HG03521 (cell line): Measurements from ENCODE around the gene MRPL39.
A peak's percentile ranks its signal among the peaks of the same experiment; 100 is the strongest.

ENCODE experiments used
- ATAC-seq: cut with Tn5 transposase; IDR thresholded peaks from one replicate; pipeline ENCODE4 v1.9.1; 2021; ENCODE audit warnings: mild to moderate bottlenecking, moderate library complexity; ENCODE audit not compliant: unreplicated experiment

The MRPL39 gene

DNA sequence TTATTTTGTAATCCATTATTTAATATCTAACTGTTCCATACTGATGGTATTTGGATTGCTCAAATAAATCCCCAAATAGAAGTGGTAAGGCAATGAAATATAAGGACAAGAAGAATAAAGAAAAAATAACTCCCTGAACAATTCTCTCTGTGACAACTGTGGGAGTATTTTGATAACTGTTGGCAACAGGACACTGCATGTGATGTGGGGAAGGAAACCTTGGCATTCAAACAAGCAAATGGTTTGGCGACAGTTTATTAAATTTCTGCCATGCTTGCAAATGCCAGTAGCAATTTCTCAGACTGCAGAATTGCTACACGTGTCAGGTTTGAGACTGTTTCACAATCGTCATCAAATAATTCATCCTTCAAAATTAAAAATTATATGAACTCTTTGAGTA lies 8.6 kb upstream of the MRPL39 start:
- ATAC-seq, result no peak

DNA sequence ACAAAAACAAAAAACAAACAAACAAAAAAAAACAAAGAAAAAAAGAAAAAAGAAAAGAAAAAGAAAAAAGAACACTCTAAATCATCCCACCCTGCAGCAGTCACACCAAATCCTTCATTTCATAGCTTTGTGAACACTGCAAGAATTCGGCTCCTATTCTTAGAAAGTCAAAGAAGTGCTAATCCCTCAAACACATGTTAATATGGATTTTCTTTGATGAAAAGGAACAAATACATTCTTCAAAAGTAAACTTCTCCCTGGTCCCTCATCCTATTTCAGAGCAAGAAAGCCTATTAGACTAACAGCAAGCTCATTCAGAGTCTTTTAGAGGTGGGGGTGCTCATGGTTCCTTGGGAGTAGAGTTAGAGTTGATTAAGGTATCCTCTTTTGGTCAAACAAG lies 7.2 kb upstream of the MRPL39 start:
- no peak for ATAC-seq

GRCh38 chr21:25608044-25608737 lies 910 bp upstream of the MRPL39 start:
- peak; percentile 67 for ATAC-seq

GRCh38 chr21:25589887-25590286 lies 17.4 kb downstream of the MRPL39 start:
- no peak for ATAC-seq

DNA sequence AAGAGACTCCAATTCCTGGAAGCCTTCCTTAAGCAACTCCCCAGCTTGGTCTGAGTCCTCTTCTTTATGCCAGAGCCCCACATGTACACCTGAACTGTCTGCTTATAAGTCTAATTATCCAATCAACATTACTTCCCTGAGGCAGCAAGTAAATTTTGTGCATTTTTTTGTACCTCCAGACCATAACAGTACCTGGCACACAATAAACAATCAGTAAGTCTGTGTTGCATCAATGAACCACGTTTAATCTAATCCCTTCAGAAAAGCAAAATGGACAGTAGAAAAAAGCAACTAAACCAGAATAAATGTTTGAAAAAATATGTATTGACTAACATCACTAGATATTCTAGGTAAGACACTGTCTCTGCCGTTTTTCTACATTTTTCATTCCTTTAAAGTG lies 20.5 kb downstream of the MRPL39 start:
- no peak for ATAC-seq

GRCh38 chr21:25586326-25586725 lies 21.0 kb downstream of the MRPL39 start:
- ATAC-seq, result no peak

DNA sequence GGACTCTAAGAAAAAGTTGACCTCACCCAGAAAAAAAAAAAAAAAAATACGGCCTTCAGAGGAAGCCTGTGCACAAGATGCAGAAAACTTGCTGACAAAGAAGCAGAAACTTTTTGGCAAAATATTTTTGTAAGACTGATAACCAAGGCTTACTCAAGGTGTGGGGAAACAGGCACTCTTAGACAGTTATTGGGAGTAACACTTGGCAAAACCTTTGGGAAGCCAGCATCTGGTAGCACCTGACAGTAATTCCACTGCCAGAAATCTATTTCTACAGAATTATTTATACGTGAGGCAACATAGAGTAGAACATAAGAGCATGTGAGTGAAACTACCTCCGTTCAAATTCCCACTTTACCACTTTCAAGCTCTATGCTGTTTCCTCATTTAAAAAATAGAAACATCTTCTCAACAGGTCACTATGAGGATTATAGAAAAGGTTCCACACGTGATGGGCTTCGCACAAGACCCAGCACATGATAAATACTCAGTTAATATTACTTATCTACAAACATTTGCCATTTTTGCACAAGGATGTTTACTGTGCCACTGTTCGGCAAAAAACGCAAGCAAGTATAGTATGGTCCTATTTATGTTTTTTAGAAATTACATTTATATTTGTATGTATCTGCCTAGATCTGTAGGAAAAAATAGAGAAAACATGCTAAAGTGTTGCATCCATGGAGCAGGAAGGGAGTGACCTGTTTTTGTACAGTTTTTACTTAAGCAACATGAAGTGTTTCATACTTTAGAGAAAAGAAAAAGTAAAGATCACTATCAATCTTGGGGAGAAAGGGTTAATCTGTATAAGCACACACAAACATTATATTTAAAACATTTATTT lies 22.2 kb downstream of the MRPL39 start:
- ATAC-seq, result no peak

- no peak for ATAC-seq
Measured at GRCh38 chr21:25583370-25584130, 23.7 kb downstream of the MRPL39 start.

GRCh38 chr21:25582888-25583287 lies 24.4 kb downstream of the MRPL39 start:
- no peak for ATAC-seq

DNA sequence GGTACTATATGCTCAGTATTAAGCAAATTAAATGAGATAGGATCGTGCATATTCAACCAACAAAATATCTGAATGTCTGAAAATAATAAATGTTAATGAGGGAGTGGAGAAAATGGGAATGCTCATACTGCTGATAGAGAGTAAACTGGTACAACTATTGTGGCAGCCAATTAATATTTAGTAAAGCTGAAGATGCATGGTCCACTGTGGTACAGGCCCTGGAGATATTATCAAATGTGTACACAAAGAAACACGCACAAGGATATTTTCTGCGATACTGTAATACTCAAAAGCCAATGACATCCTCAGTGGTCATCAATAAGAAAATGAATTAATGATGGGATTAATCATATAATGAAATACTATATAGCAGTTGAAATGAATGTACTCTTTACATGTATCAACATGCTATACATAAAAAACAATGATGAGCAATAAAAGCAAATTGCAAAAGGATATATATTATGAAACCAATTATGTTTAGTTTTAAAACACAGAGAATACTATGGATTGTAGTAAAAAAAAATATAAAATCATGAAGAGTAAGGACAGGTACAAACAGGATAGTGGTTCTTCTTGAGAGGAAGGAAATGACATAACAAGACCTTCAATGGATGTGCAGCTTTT lies 25.0 kb downstream of the MRPL39 start:
- ATAC-seq, result no peak

- ATAC-seq, result no peak
Measured at GRCh38 chr21:25581582-25581981, 25.7 kb downstream of the MRPL39 start.

GRCh38 chr21:25580912-25581260 lies 26.4 kb downstream of the MRPL39 start:
- no peak for ATAC-seq

- no peak for ATAC-seq
Measured at GRCh38 chr21:25579226-25580013, 27.9 kb downstream of the MRPL39 start.

DNA sequence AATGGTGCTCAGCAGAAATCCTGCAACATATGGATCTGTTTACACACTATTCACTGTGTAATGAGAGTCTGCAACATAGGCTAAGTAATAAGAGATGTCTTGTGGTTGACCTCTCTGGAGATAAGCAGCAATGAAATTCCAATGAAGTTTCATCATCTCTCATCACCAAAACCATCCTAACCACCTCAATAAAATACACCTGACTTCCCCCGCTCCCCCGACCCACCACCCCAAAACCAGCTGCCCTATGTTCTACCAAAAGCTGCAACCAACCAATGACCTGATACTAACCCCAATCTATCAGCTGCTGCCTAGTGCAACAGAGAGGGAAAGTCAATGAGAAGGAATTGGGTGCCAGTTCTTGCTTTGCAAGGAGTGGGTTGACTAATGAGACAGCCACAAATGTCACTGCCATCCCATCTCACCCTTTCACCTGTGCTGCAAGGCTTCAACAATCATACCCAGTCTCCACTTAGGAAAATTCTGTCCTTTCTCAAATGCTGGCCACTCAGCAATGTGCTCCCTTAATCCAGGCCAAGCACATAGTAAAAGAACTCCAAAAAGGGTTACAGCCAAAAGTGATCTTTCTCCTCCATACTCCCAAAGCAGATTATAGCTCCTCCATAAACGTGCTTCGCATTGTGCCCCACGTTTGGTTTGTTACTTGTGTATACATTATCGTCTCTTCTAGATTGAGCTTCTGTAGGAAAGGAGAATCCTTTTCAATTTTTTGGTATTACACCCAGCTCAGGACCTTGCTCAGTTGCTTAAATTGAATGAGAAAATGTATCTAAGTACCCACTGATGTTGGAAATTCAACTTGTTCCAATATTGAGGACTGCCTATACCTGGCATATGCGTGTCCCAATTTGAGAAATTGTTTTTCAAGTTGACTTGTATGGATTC lies 29.0 kb downstream of the MRPL39 start:
- ATAC-seq, result peak; percentile 22

- ATAC-seq, result no peak
Measured at GRCh38 chr21:25577424-25578055, 29.7 kb downstream of the MRPL39 start.

- no peak for ATAC-seq
Measured at GRCh38 chr21:25573409-25574206, 33.7 kb downstream of the MRPL39 start.

- peak; percentile 50 for ATAC-seq
Measured at GRCh38 chr21:25572861-25573310, 34.4 kb downstream of the MRPL39 start.

GRCh38 chr21:25571726-25572121 lies 35.6 kb downstream of the MRPL39 start:
- ATAC-seq, result no peak
